ENCODE measurements around the gene SLC25A11. TPM values are rescaled to one million over a fixed set of nuclear protein-coding genes. Genes with fewer than 3 reads are reported as not detected.

Gene SLC25A11
- total RNA-seq, 1 donor from 2014 or later: 36.8 TPM

GRCh38 chr17:4895657-4896331 lies 44.1 kb downstream of the SLC25A11 start:
- H3K27ac Mint-ChIP-seq (ENCODE audit: unreplicated experiment): no peak overlapping the region

GRCh38 chr17:4895121-4895520 lies 44.7 kb downstream of the SLC25A11 start:
- no peak overlapping the region for H3K4me3 ChIP-seq (ENCODE audit: insufficient read depth, low read depth, low read length)
- H2AFZ ChIP-seq (ENCODE audit: low read depth, low read length): no peak overlapping the region
- Mint-ChIP-seq H3K4me1 (ENCODE audit: low read depth, unreplicated experiment) (no peaks in the 10 kb centered on the region), H3K27me3 (ENCODE audit: low read depth, unreplicated experiment) (no peaks in the 10 kb centered on the region), H3K36me3 (ENCODE audit: low read depth, unreplicated experiment) (peaks cover 16% of the 10 kb centered on the region), H3K27ac (ENCODE audit: unreplicated experiment) (no peak overlapping the region), H3K4me3 (ENCODE audit: unreplicated experiment) (no peak overlapping the region), H3K9me3 (ENCODE audit: unreplicated experiment) (no peaks in the 10 kb centered on the region)
- FAIRE-seq (no peak), DNase-seq (ENCODE audit: low read depth) (no peak)
- no peaks in the 10 kb centered on the region for H3K79me2 ChIP-seq (ENCODE audit: insufficient read depth, low read length)
- peaks cover 3% of the 10 kb centered on the region for H4K20me1 ChIP-seq (ENCODE audit: insufficient read depth, low read length)
- peaks cover 2% of the 10 kb centered on the region for H3K4me1 ChIP-seq (ENCODE audit: insufficient read depth, low read length)
- no peak overlapping the region for H3K4me2 ChIP-seq (ENCODE audit: low read length)
- H3K27ac ChIP-seq (ENCODE audit: low read depth, low read length): no peak overlapping the region
- TF ChIP-seq CTCF (IDR thresholded peaks at IDR 0.05; ENCODE audit: insufficient read depth, low read depth, low read length): no peak
- no peak for TF ChIP-seq EZH2 (IDR thresholded peaks at IDR 0.05; ENCODE audit: insufficient read depth, low read length)
- H3K9ac ChIP-seq (ENCODE audit: low read length): no peak overlapping the region
- H3K36me3 ChIP-seq (ENCODE audit: insufficient read depth, low read length): peaks cover 14% of the 10 kb centered on the region
- peaks cover 2% of the 10 kb centered on the region for H3K27me3 ChIP-seq (ENCODE audit: insufficient read depth, low read length)
- H3K9me3 ChIP-seq (ENCODE audit: insufficient read depth, low read depth, low read length): no peaks in the 10 kb centered on the region

More at GRCh38 chr17:4895657-4896331, 44.1 kb downstream of the SLC25A11 start:
- Histone ChIP-seq H2AFZ (ENCODE audit: low read depth, low read length) (no peak overlapping the region), H4K20me1 (ENCODE audit: insufficient read depth, low read length) (peaks cover 3% of the 10 kb centered on the region), H3K4me1 (ENCODE audit: insufficient read depth, low read length) (peaks cover 6% of the 10 kb centered on the region), H3K9ac (ENCODE audit: low read length) (no peak overlapping the region), H3K9me3 (ENCODE audit: insufficient read depth, low read depth, low read length) (no peaks in the 10 kb centered on the region), H3K4me2 (ENCODE audit: low read length) (no peak overlapping the region), H3K4me3 (ENCODE audit: insufficient read depth, low read depth, low read length) (no peak overlapping the region), H3K27me3 (ENCODE audit: insufficient read depth, low read length) (peaks cover 2% of the 10 kb centered on the region), H3K36me3 (ENCODE audit: insufficient read depth, low read length) (peaks cover 12% of the 10 kb centered on the region), H3K27ac (ENCODE audit: low read depth, low read length) (no peak overlapping the region), H3K79me2 (ENCODE audit: insufficient read depth, low read length) (no peaks in the 10 kb centered on the region)
- FAIRE-seq (no peak), DNase-seq (ENCODE audit: low read depth) (no peak)
- no peaks in the 10 kb centered on the region for H3K27me3 Mint-ChIP-seq (ENCODE audit: low read depth, unreplicated experiment)
- TF ChIP-seq CTCF (IDR thresholded peaks at IDR 0.05; ENCODE audit: insufficient read depth, low read depth, low read length) (no peak), EZH2 (IDR thresholded peaks at IDR 0.05; ENCODE audit: insufficient read depth, low read length) (no peak)
- peaks cover 16% of the 10 kb centered on the region for H3K36me3 Mint-ChIP-seq (ENCODE audit: low read depth, unreplicated experiment)
- no peaks in the 10 kb centered on the region for H3K9me3 Mint-ChIP-seq (ENCODE audit: unreplicated experiment)
- no peaks in the 10 kb centered on the region for H3K4me1 Mint-ChIP-seq (ENCODE audit: low read depth, unreplicated experiment)
- no peak overlapping the region for H3K4me3 Mint-ChIP-seq (ENCODE audit: unreplicated experiment)

Measured in astrocyte (in vitro differentiated cells and primary cell).